ENCODE data around the gene TACO1. TPM values are rescaled to one million over a fixed set of nuclear protein-coding genes. Genes with fewer than 3 reads are reported as not detected.

TACO1 gene
- total RNA-seq, 2 donors from 2014 or later, result 34.1 to 51.6 TPM

DNA sequence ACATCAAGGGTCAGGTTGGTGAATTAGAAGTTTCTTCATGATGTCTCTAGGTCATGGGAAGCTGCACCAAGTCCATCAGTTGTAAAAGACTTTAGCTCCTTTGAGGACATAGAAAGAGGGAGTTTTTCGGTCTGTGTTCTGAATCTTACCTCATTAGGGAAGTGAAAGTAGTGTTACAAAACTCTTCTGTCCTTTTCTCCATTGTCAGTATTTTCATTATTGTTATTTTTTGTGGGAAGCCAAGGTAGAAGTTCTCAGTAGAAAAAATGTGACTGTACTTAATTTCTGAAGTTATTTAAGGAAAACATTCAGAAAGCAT is 45.8 kb downstream of the TACO1 start:
- Histone ChIP-seq H3K9ac (ENCODE audit: low read depth in 2 of 2, low read length in 2 of 2) (no peak overlapping the region), H3K4me3 (no peak overlapping the region), H3K27me3 (no peaks in the 10 kb centered on the region), H3K9me3 (no peaks in the 10 kb centered on the region), H3K4me1 (no peaks in the 10 kb centered on the region), H3K36me3 (no peaks in the 10 kb centered on the region), H3K27ac (no peak overlapping the region)
- DNase-seq, result no peak
- TF ChIP-seq, protein P1, sequence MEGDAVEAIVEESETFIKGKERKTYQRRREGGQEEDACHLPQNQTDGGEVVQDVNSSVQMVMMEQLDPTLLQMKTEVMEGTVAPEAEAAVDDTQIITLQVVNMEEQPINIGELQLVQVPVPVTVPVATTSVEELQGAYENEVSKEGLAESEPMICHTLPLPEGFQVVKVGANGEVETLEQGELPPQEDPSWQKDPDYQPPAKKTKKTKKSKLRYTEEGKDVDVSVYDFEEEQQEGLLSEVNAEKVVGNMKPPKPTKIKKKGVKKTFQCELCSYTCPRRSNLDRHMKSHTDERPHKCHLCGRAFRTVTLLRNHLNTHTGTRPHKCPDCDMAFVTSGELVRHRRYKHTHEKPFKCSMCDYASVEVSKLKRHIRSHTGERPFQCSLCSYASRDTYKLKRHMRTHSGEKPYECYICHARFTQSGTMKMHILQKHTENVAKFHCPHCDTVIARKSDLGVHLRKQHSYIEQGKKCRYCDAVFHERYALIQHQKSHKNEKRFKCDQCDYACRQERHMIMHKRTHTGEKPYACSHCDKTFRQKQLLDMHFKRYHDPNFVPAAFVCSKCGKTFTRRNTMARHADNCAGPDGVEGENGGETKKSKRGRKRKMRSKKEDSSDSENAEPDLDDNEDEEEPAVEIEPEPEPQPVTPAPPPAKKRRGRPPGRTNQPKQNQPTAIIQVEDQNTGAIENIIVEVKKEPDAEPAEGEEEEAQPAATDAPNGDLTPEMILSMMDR (IDR thresholded peaks at IDR 0.05), result no peak
- intact Hi-C loops (cut with DNase I), result no loop called here

DNA sequence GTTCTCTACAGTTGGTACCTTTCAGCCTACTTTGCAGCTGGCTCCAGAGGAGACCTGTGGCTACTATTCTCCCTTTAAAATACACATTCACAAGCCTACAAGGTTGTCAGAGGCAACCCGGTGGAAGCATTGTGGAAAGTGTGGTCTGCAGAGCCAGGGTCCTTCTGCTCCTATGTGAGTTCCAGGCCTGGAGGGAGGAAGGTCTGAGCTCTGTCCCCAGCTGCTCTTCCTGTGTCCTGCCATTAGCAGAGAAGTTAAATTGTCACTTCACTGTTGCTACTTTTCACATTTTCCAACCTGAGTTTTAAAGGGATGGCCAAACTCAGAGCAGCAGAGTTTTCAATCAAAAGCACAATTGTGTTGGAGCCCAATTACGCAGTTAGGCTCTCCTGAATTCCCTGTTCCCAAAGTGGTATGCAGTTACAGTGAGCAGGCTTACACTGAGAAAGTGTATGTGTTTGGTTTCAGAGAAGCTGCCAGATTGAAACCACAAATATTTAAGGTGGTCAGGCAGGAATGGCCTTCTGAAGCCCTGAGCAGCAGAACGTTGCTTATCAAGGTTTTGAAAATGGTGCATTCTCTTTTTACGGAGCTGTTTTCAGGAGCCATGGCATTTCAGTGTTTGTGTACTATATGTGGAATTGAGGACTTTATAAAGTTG is 46.5 kb downstream of the TACO1 start:
- TF ChIP-seq, protein P1 (IDR thresholded peaks at IDR 0.05), result no peak
- H3K9me3 ChIP-seq, result no peaks in the 10 kb centered on the region
- intact Hi-C loops (cut with DNase I), result no loop called here
- no peak overlapping the region for H3K27ac ChIP-seq
- H3K27me3 ChIP-seq, result no peaks in the 10 kb centered on the region
- no peaks in the 10 kb centered on the region for H3K36me3 ChIP-seq
- no peaks in the 10 kb centered on the region for H3K4me1 ChIP-seq
- no peak overlapping the region for H3K9ac ChIP-seq (ENCODE audit: low read depth in 2 of 2, low read length in 2 of 2)
- no peak overlapping the region for H3K4me3 ChIP-seq
- no peak for DNase-seq

DNA sequence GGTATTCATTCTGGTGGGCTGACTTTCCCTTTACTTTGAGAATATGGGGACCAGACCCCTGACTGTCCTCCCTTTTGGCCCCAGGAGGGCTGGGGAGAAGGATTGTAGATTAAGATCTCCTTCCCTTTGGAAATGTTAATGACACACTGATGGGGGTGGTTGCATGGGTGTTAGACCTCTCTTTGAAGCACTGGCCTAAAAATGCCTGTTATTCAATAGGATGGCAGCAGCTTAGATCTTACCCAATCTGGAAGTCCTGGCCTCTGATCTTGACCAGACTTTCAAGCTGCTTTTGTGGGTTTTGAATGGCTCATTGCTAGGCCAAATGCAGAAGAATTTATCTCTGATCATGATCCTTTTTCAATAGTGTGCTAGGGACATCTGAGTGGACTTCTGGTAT is 47.2 kb downstream of the TACO1 start:
- Histone ChIP-seq H3K36me3 (no peaks in the 10 kb centered on the region), H3K27ac (no peak overlapping the region), H3K9me3 (no peaks in the 10 kb centered on the region), H3K27me3 (no peaks in the 10 kb centered on the region), H3K4me1 (no peaks in the 10 kb centered on the region), H3K4me3 (no peak overlapping the region), H3K9ac (ENCODE audit: low read depth in 2 of 2, low read length in 2 of 2) (no peak overlapping the region)
- no peak for DNase-seq
- TF ChIP-seq, protein P1 (IDR thresholded peaks at IDR 0.05), result no peak
- intact Hi-C loops (cut with DNase I), result no loop called here

DNA sequence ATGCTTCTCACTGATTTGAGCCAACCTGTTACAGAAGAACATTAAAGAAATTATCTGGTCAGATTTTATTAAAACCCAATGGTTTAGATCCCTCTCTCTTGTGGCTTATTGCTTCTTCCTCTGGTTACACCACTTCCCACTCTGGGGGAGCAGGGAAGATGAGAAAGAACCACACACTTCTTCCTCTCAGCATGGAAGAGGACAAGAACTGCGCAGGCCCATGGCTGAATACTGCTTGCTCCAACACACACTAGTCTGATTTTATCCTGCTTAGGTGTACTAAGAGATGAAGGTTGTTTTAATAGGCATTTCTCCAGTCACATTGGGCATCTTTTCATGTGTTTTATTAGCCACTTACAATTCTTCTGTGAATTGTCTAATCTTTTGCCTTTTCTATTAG is 49.1 kb downstream of the TACO1 start:
- TF ChIP-seq, protein P1 (IDR thresholded peaks at IDR 0.05), result no peak
- Histone ChIP-seq H3K4me3 (no peak overlapping the region), H3K36me3 (no peaks in the 10 kb centered on the region), H3K27me3 (no peaks in the 10 kb centered on the region), H3K27ac (no peak overlapping the region), H3K9ac (ENCODE audit: low read depth in 2 of 2, low read length in 2 of 2) (no peak overlapping the region), H3K4me1 (no peaks in the 10 kb centered on the region), H3K9me3 (no peaks in the 10 kb centered on the region)
- no peak for DNase-seq
- intact Hi-C loops (cut with DNase I), result no loop called here

DNA sequence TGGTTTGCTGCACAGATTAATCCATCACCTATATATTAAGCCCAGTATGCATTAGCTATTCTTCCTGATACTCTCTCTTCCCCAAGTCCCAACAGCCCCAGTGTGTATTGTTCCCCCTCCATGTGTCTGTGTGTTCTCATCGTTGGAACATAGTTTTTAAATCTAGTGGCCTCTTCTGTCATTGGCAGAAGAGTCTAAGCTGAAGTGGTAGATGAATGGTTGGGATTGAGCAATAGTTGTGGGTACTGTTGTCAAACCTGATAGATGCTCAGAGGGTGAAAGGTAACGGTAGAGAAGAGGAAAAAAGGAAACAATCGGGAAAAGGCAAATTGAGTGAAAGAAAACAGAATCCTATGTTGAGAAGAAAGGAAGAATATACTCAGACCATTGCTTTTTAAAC is 51.4 kb downstream of the TACO1 start:
- TF ChIP-seq, protein P1 (IDR thresholded peaks at IDR 0.05), result no peak
- intact Hi-C loops (cut with DNase I), result no loop called here
- H3K27ac ChIP-seq, result no peak overlapping the region
- no peaks in the 10 kb centered on the region for H3K4me1 ChIP-seq
- H3K36me3 ChIP-seq, result no peaks in the 10 kb centered on the region
- no peaks in the 10 kb centered on the region for H3K9me3 ChIP-seq
- no peak for DNase-seq
- H3K4me3 ChIP-seq, result no peak overlapping the region
- no peaks in the 10 kb centered on the region for H3K27me3 ChIP-seq
- no peak overlapping the region for H3K9ac ChIP-seq (ENCODE audit: low read depth in 2 of 2, low read length in 2 of 2)
